Measurements from ENCODE around the gene GIPC2.

GRCh38 chr1:78053498-78053897, 7.7 kb downstream of the GIPC2 start:
- TF ChIP-seq CTCF (IDR thresholded peaks at IDR 0.05 in 2 of 3, conservative IDR thresholded peaks at IDR 0.05 in 1 of 3; ENCODE audit: borderline replicate concordance in 1 of 3, insufficient read depth in 1 of 3, low read depth in 2 of 3, low read length in 2 of 3) (no peak), EZH2 (IDR thresholded peaks at IDR 0.05) (no peak), ZFX (IDR thresholded peaks at IDR 0.05) (no peak), POLR2AphosphoS5 (IDR thresholded peaks at IDR 0.05; ENCODE audit: low read depth, low read length) (no peak), YY1 (IDR thresholded peaks at IDR 0.05; ENCODE audit: extremely low read depth, insufficient replicate concordance, low read depth, low read length) (no peak), SP1 (IDR thresholded peaks at IDR 0.05; ENCODE audit: low read depth) (no peak), POLR2A (IDR thresholded peaks at IDR 0.05; ENCODE audit: borderline replicate concordance, extremely low read depth, insufficient read depth, insufficient read length) (no peak), EGR1 (IDR thresholded peaks at IDR 0.05; ENCODE audit: low read depth) (no peak), REST (IDR thresholded peaks at IDR 0.05; ENCODE audit: low read depth) (no peak), MAX (IDR thresholded peaks at IDR 0.05) (no peak)

Measured in HCT116 (cell line).